Common myeloid progenitor, CD34-positive (primary cell): ENCODE measurements around the gene FUCA2. TPM values are rescaled to one million over a fixed set of nuclear protein-coding genes. Genes with fewer than 3 reads are reported as not detected.
A peak's percentile ranks its signal among the peaks of the same experiment; 100 is the strongest.

Source experiments
- CTCF ChIA-PET: fragments of 350-600 bp; sonication (Branson Sonifier 250); formaldehyde crosslinking; loops from one replicate; lab custom pipeline; 2021; ENCODE audit warnings: antibody characterized with exemption; lab: Charles Lee
- POLR2A ChIA-PET: fragments of 350-600 bp; sonication (Branson Sonifier 250); formaldehyde crosslinking; loops from one replicate; lab custom pipeline; 2021; ENCODE audit warnings: antibody characterized with exemption; lab: Charles Lee
- DNase-seq, 3 donors: peaks; one replicate each; pipeline versions ENCODE4 v3.0.0 to v3.0.0-alpha.2; 2013
- H3K27ac ChIP-seq, 2 experiments: 1 replicate in 1 of 2; 2 replicates in 1 of 2; pipeline ENCODE4 v1.7.0; 2013; ENCODE audit warnings: inconsistent platforms in 2 of 2, low read length in 2 of 2, mild to moderate bottlenecking in 2 of 2, low read depth in 1 of 2, moderate library complexity in 1 of 2; ENCODE audit not compliant: severe bottlenecking in 2 of 2, insufficient read depth in 1 of 2, poor library complexity in 1 of 2
- H3K27me3 ChIP-seq, 5 experiments: replicated peaks in 2 of 5; 1 replicate in 3 of 5; 2 replicates in 2 of 5; pipeline versions ENCODE4 v1.6.1 to v1.7.0; 2013; ENCODE audit warnings: low read length in 4 of 5, mild to moderate bottlenecking in 2 of 5, moderate library complexity in 2 of 5, inconsistent platforms in 1 of 5; ENCODE audit not compliant: insufficient read depth in 5 of 5, control insufficient read depth in 4 of 5
- H3K36me3 ChIP-seq, 4 experiments: 1 replicate in 2 of 4; 2 replicates in 2 of 4; pipeline versions ENCODE4 v1.6.1 to v1.7.0; 2013; ENCODE audit warnings: low read length in 3 of 4, control low read depth in 1 of 4, mild to moderate bottlenecking in 1 of 4; ENCODE audit not compliant: control insufficient read depth in 4 of 4, insufficient read depth in 4 of 4
- H3K4me1 ChIP-seq, 4 experiments: 1 replicate in 3 of 4; 2 replicates in 1 of 4; pipeline versions ENCODE4 v1.6.1 to v1.7.1; 2013; ENCODE audit warnings: low read length in 3 of 4, mild to moderate bottlenecking in 3 of 4, control low read depth in 1 of 4, inconsistent platforms in 1 of 4, moderate library complexity in 1 of 4; ENCODE audit not compliant: control insufficient read depth in 4 of 4, insufficient read depth in 4 of 4; ENCODE audit errors: control extremely low read depth in 1 of 4
- H3K4me3 ChIP-seq, 7 experiments: 1 replicate in 4 of 7; 2 replicates in 3 of 7; pipeline versions ENCODE4 v1.5.1 to v1.7.0; 2013; ENCODE audit warnings: mild to moderate bottlenecking in 7 of 7, low read length in 6 of 7, moderate library complexity in 6 of 7, inconsistent platforms in 2 of 7, low read depth in 2 of 7, control low read depth in 1 of 7; ENCODE audit not compliant: insufficient read depth in 4 of 7, control insufficient read depth in 1 of 7; ENCODE audit errors: extremely low read depth in 1 of 7
- H3K9me3 ChIP-seq, 5 experiments: 1 replicate in 4 of 5; 2 replicates in 1 of 5; pipeline versions ENCODE4 v1.6.1 to v1.7.1; 2013; ENCODE audit warnings: low read length in 4 of 5, mild to moderate bottlenecking in 2 of 5, inconsistent platforms in 1 of 5, low read depth in 1 of 5, moderate library complexity in 1 of 5; ENCODE audit not compliant: control insufficient read depth in 4 of 5, insufficient read depth in 2 of 5; ENCODE audit errors: control extremely low read depth in 1 of 5
- WGBS: methylation state at CpG from one replicate; pipeline ENCODE4 v1.1.5; 2013; ENCODE audit not compliant: insufficient coverage; 5-methylcytosine and 5-hydroxymethylcytosine counted together
- polyA plus RNA-seq: library from polyadenylated mRNA; unstranded; fragments of 120-200 nt; gene quantifications from one replicate; pipeline ENCODE4 v1.2.1, GENCODE V29; 2013

Gene FUCA2, protein sequence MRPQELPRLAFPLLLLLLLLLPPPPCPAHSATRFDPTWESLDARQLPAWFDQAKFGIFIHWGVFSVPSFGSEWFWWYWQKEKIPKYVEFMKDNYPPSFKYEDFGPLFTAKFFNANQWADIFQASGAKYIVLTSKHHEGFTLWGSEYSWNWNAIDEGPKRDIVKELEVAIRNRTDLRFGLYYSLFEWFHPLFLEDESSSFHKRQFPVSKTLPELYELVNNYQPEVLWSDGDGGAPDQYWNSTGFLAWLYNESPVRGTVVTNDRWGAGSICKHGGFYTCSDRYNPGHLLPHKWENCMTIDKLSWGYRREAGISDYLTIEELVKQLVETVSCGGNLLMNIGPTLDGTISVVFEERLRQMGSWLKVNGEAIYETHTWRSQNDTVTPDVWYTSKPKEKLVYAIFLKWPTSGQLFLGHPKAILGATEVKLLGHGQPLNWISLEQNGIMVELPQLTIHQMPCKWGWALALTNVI
- 20.7 TPM for polyA plus RNA-seq

DNA sequence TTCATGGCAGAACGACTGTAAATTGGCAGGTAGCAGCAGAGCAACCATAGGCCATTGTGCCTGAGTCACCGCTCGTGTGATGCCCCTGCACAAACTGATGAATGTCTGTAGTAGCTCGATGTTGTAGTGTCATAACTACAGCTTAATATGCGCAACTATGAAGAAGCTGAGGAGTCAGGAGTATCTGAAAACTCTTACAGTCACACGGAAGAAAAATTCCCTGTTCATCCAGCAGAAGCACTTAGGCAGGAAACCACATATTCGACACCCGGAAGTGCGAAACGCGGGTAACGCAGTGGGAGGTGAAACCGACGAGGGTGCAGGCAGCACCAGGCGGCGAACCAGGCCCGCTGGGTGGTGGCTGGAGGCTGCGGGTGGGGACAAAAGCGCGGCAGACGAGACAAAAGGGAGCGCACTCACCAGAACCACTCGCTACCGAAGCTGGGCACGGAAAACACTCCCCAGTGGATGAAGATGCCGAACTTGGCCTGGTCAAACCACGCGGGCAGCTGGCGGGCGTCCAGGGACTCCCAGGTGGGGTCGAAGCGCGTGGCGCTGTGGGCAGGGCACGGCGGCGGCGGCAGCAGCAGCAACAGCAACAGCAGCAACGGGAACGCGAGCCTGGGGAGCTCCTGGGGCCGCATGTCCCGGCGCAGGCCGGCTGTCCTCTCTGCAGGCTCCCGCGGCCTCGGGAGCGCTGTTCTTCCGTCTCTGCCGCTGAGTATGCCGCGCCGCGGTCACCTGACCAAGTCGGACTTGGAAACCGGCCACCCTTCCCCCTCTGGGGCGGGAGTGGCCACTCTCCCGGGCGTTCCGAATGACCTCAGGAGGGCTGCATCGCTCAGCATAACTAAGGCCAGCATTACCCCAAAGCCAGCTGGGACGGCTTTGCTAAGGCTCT lies at the start of gene FUCA2:
Gene FUCA2 (minus strand): TSS at position 730 of the 901 bp plus-strand sequence. CDS start 86 bp downstream, at position 644.
- CTCF ChIA-PET, result interaction anchor here (0.7 to 2.4 kb wide), 7 partner anchors 9 to 502 kb away, joined by 3 to 7 read pairs (median 5); no protein-coding TSS in a partner anchor
- peaks cover 0 to 19% (median 13%) of the 10 kb centered on the region in 4 experiments for H3K4me1 ChIP-seq
- H3K36me3 ChIP-seq, result peaks cover 0 to 7% (median 2%) of the 10 kb centered on the region in 4 experiments
- DNase-seq, result peak; percentile 50 to 74 (median 70)
- H3K9me3 ChIP-seq, result no peaks in the 10 kb centered on the region
- POLR2A ChIA-PET, result no interaction called here
- H3K27ac ChIP-seq, result peak within 1 kb of the TSS in 1 of 2 experiments; percentile 72
- peak within 1 kb of the TSS; percentile 39 to 84 (median 67) for H3K4me3 ChIP-seq
- WGBS, result 3% methylated on average over 60 of the region's 63 CpGs
- no peaks in the 10 kb centered on the region for H3K27me3 ChIP-seq

DNA sequence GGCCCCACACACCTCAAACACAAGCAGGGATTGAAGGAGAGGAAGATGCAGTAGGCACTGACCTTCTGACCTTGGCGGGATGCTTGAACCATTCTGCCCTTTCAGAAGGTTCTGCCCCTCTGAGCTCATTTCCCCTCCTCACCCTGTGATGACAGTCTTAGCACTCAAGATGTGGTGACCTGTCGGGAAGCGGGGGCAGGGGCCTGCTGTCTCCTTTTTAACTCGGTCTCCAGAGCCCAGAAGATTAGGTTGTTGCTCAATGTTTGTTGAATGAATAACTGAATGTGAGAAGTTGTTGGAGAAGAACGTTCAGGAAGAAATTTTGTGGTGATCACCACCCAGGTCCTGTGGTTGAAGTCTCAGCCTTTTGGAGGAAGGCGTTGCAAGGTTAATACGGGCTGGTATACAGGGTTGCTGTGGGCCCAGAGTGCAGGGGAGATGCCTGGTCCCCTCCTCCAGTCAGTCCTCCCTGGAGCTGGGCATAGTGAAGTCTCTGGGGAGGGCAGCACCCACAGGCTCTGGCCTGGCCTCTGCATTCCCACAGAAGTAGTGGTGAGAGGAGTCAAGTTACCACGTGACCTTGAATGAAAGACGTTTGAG lies 49.7 kb upstream of the FUCA2 start:
- DNase-seq, result no peak
- Histone ChIP-seq H3K4me3 (no peak overlapping the region), H3K9me3 (peaks cover 0 to 4% (median 0%) of the 10 kb centered on the region in 5 experiments), H3K36me3 (no peaks in the 10 kb centered on the region), H3K4me1 (peaks cover 0 to under 1% (median 0%) of the 10 kb centered on the region in 4 experiments), H3K27me3 (no peaks in the 10 kb centered on the region), H3K27ac (no peak overlapping the region)
- ChIA-PET CTCF (interaction anchor here (0.9 to 1.8 kb wide), 3 partner anchors 9 to 379 kb away, joined by 3 to 5 read pairs (median 4); no protein-coding TSS in a partner anchor), POLR2A (no interaction called here)
- 100% methylated on average over 9 of the region's 9 CpGs for WGBS

DNA sequence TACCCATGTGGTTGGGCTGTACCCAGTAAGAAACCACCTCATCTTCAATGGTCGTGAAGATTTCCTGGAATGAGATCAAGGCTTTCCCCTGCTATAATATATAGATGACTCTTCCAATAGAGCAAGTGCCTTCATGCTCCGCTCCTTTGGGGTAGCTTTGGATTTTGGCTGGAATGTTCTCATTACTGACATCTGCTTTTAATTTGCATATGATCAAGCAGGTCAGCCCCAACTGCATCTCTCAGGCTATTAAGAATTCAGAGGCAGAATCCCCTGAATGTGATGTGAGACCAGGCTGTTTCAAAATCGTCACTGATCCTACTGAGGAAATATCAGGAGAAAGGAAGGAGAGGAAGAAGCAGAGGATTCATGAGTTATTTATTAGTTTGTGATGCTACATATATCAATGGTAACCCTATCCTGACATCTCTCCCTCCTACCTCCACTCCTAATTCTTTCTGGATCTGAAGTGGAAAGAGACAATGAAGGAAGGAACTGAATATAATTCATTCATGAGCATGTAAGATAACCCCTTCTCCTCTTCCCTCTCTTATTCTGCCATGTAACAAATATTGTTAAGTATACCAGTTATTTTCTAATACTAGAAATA lies 47.6 kb upstream of the FUCA2 start:
- DNase-seq, result no peak
- no peaks in the 10 kb centered on the region for H3K27me3 ChIP-seq
- ChIA-PET CTCF (interaction anchor here (0.6 to 1.3 kb wide), 2 partner anchors 9 to 259 kb away, joined by 4 read pairs; no protein-coding TSS in a partner anchor), POLR2A (interaction anchor here (1.6 kb wide), 1 partner anchor 28 kb away, joined by 3 read pairs; no protein-coding TSS in a partner anchor)
- WGBS, result 100% methylated on average over 2 of the region's 3 CpGs
- H3K36me3 ChIP-seq, result no peaks in the 10 kb centered on the region
- peaks cover 0 to 4% (median 0%) of the 10 kb centered on the region in 5 experiments for H3K9me3 ChIP-seq
- no peak overlapping the region for H3K27ac ChIP-seq
- H3K4me3 ChIP-seq, result no peak overlapping the region
- H3K4me1 ChIP-seq, result peaks cover 5 to 19% (median 12%) of the 10 kb centered on the region in 4 experiments

DNA sequence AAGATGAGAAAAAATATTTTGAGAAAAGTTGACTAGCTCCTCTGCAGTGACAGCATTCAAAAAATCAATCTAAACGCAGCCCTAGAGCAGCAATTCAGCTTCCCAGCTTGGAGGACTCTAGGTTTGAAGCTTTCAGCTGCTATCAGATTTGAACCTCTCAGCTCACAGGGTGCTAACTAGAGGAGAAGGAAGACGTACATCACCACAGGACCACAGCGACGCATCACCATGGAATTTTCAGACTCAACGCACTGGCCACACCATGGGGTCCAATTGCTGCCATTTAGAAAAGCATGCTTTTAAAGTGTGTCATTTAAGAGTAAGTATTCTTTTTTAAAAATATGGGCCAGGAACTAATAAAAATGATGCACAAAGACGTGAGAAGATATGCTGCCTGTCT lies 45.0 kb upstream of the FUCA2 start:
- no peaks in the 10 kb centered on the region for H3K36me3 ChIP-seq
- POLR2A ChIA-PET, result no interaction called here
- WGBS, result 96% methylated on average over 5 of the region's 6 CpGs
- H3K9me3 ChIP-seq, result peaks cover 0 to under 1% (median 0%) of the 10 kb centered on the region in 5 experiments
- no peak overlapping the region for H3K27ac ChIP-seq
- peaks cover 5 to 19% (median 12%) of the 10 kb centered on the region in 4 experiments for H3K4me1 ChIP-seq
- H3K4me3 ChIP-seq, result no peak overlapping the region
- CTCF ChIA-PET, result interaction anchor here (0.9 kb wide), 2 partner anchors 9 to 217 kb away, joined by 3 read pairs; no protein-coding TSS in a partner anchor
- DNase-seq, result no peak
- H3K27me3 ChIP-seq, result no peaks in the 10 kb centered on the region

DNA sequence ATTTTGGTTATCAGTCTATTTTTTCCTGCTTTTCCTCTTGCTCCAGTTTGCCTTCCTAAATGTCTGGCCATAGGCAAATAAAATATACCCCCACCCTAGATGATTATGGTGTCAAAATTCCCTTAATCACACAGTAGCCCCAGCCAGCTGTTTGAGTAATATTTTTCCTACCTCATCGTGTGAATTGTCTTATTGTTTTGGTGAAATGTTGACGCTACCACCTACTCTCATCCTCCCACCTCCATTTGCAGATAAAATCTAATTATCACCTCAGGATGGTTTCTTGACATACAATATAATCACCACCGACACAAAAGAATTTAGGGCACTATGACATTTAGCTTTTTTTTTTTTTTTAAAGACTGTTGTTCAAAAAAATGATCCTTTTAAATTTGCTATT lies 44.1 kb upstream of the FUCA2 start:
- no peaks in the 10 kb centered on the region for H3K9me3 ChIP-seq
- no peak for DNase-seq
- H3K4me1 ChIP-seq, result peaks cover 5 to 19% (median 12%) of the 10 kb centered on the region in 4 experiments
- POLR2A ChIA-PET, result interaction anchor here (0.7 kb wide), 1 partner anchor 22 kb away, joined by 3 read pairs; no protein-coding TSS in a partner anchor
- H3K27ac ChIP-seq, result peak overlapping the region in 1 of 2 experiments; percentile 56
- H3K27me3 ChIP-seq, result no peaks in the 10 kb centered on the region
- CTCF ChIA-PET, result interaction anchor here (0.9 kb wide), 2 partner anchors 8 to 218 kb away, joined by 3 read pairs; no protein-coding TSS in a partner anchor
- no peaks in the 10 kb centered on the region for H3K36me3 ChIP-seq
- peak overlapping the region in 1 of 7 experiments; percentile 62 for H3K4me3 ChIP-seq
- no CpG with 5 or more reads among the region's 3 CpGs for whole genome bisulfite sequencing

DNA sequence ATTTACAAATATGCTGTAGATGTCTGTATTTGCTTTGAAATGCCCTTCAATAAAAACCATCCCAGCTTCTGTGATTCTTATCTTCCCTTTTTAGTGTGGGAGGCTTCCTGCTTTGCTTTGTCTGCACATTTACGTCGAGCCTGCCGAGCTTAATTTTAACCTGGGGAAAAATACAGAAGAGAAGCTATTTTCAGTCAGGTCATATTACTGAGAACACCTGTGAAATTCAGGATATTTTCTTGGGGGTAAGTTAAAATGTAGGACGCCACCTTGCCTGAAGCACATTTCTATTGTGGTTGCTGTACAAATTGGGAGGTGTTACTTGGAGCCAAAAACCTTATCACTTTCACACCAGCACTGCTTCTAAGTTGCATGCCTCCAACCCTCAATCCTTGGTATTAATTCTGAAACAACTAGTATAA lies 43.6 kb upstream of the FUCA2 start:
- Histone ChIP-seq H3K27me3 (no peaks in the 10 kb centered on the region), H3K9me3 (no peaks in the 10 kb centered on the region), H3K4me3 (peak overlapping the region in 6 of 7 experiments; percentile 8 to 62 (median 40)), H3K4me1 (peaks cover 5 to 19% (median 12%) of the 10 kb centered on the region in 4 experiments), H3K36me3 (no peaks in the 10 kb centered on the region), H3K27ac (peak overlapping the region in 1 of 2 experiments; percentile 56)
- DNase-seq, result peak in 2 of 3 donors; percentile 31 to 60
- CTCF ChIA-PET, result no interaction called here
- WGBS, result no CpG with 5 or more reads among the region's 4 CpGs
- POLR2A ChIA-PET, result no interaction called here
